K562 (cell line): ENCODE data around the gene TIMM23. TPM values are rescaled to one million over a fixed set of nuclear protein-coding genes. Genes with fewer than 3 reads are reported as not detected.

Experiments
- BRCA1 ChIP-seq, 2 experiments: fragments of 450-650 bp in 1 of 2; sonication (generic) in 1 of 2; formaldehyde crosslinking in 1 of 2; IDR thresholded peaks; 2 replicates each; pipeline versions ENCODE4 v1.5.0 to v1.6.1; 2017 to 2020; ENCODE audit warnings: mild to moderate bottlenecking in 1 of 2, missing genetic modification reagents in 1 of 2
- CEBPB ChIP-seq: fragments of 450-650 bp; IDR thresholded peaks from 2 replicates; pipeline ENCODE4 v1.6.1; 2016; ENCODE audit warnings: missing genetic modification characterization, missing compliant biosample characterization
- CGGBP1 ChIP-seq: fragments of 250-450 bp; sonication (Bioruptor Pico); IDR thresholded peaks from 2 replicates; pipeline ENCODE4 v1.9.0; 2021; ENCODE audit warnings: mild to moderate bottlenecking
- GATAD2B ChIP-seq: fragments of 450-650 bp; IDR thresholded peaks from 2 replicates; pipeline ENCODE4 v1.6.1; 2017; ENCODE audit warnings: mild to moderate bottlenecking, borderline replicate concordance
- HDAC1 ChIP-seq, 2 experiments: fragments of 450-650 bp; IDR thresholded peaks; 2 replicates each; pipeline ENCODE4 v1.6.1; 2016 to 2017; ENCODE audit warnings: inconsistent platforms in 1 of 2, mild to moderate bottlenecking in 1 of 2, moderate library complexity in 1 of 2
- HMBOX1 ChIP-seq: sonication (generic); IDR thresholded peaks from 2 replicates; pipeline ENCODE4 v1.6.1; 2016
- ILF3 ChIP-seq: fragments of 450-650 bp; IDR thresholded peaks from 2 replicates; pipeline ENCODE4 v1.6.1; 2018; ENCODE audit warnings: antibody characterized with exemption, mild to moderate bottlenecking, moderate library complexity, borderline replicate concordance
- KLF10 ChIP-seq: fragments of 250-450 bp; sonication (Bioruptor Pico); IDR thresholded peaks from 2 replicates; pipeline ENCODE4 v1.6.1; 2021; ENCODE audit warnings: matching md5 sums
- LEF1 ChIP-seq: fragments of 450-650 bp; IDR thresholded peaks from 2 replicates; pipeline ENCODE4 v1.6.1; 2016; ENCODE audit warnings: mild to moderate bottlenecking
- MCM7 ChIP-seq, 2 experiments: fragments of 450-650 bp; IDR thresholded peaks; 2 replicates each; pipeline ENCODE4 v1.6.1; 2016 to 2018
- MED1 ChIP-seq: sonication (generic); formaldehyde crosslinking; IDR thresholded peaks from 2 replicates; pipeline ENCODE4 v1.8.1; 2023; ENCODE audit warnings: missing genetic modification reagents, borderline replicate concordance
- PHF8 ChIP-seq: fragments of 200-600 bp; sonication (generic); IDR thresholded peaks from 2 replicates; pipeline ENCODE4 v1.6.1; 2012; ENCODE audit warnings: mixed run types, mild to moderate bottlenecking, inconsistent platforms, low read length, moderate library complexity, borderline replicate concordance
- POLR2AphosphoS5 ChIP-seq: IDR thresholded peaks from 2 replicates; pipeline ENCODE4 v1.6.1; 2011; ENCODE audit warnings: mild to moderate bottlenecking, low read depth, low read length, moderate library complexity; ENCODE audit not compliant: control insufficient read depth, insufficient read depth
- PREB ChIP-seq: sonication (generic); formaldehyde crosslinking; IDR thresholded peaks from 2 replicates; pipeline ENCODE4 v1.8.1; 2023; ENCODE audit warnings: mild to moderate bottlenecking, missing genetic modification reagents
- RCOR1 ChIP-seq, 2 experiments: IDR thresholded peaks; 2 replicates each; pipeline ENCODE4 v1.6.1; 2012; ENCODE audit warnings: low read depth in 2 of 2, low read length in 2 of 2, borderline replicate concordance in 1 of 2, improper control_type of control experiment in 1 of 2
- SRSF1 ChIP-seq: fragments of 200-400 bp; formaldehyde crosslinking; IDR thresholded peaks from 2 replicates; pipeline ENCODE4 v1.6.1; 2017; ENCODE audit warnings: mild to moderate bottlenecking, low read depth, low read length, moderate library complexity
- STAT5A ChIP-seq: IDR thresholded peaks from 2 replicates; pipeline ENCODE4 v1.6.1; 2012; ENCODE audit warnings: low read length, inconsistent platforms, borderline replicate concordance
- TBL1XR1 ChIP-seq, 2 experiments: IDR thresholded peaks; 2 replicates each; pipeline ENCODE4 v1.6.1; 2012; ENCODE audit warnings: improper control_type of control experiment in 2 of 2, low read length in 2 of 2, mild to moderate bottlenecking in 1 of 2
- U2AF2 ChIP-seq: fragments of 200-400 bp; formaldehyde crosslinking; optimal IDR thresholded peaks from 2 replicates; pipeline ENCODE3; 2017; ENCODE audit warnings: low read depth, mild to moderate bottlenecking, low read length
- ZBTB12 ChIP-seq: fragments of 250-450 bp; sonication (Bioruptor Pico); IDR thresholded peaks from 2 replicates; pipeline ENCODE4 v1.4.0; 2020
- ZFX ChIP-seq: sonication (generic); formaldehyde crosslinking; IDR thresholded peaks from 2 replicates; pipeline ENCODE4 v1.8.0; 2022; ENCODE audit warnings: mild to moderate bottlenecking, missing genetic modification reagents, moderate library complexity
- ZNF277 ChIP-seq: fragments of 250-450 bp; sonication (Bioruptor Pico); IDR thresholded peaks from 2 replicates; pipeline ENCODE4 v1.8.0; 2022; ENCODE audit warnings: inconsistent platforms, mild to moderate bottlenecking, moderate library complexity, borderline replicate concordance
- ZNF707 ChIP-seq: fragments of 250-450 bp; sonication (Bioruptor Pico); conservative IDR thresholded peaks from 2 replicates; pipeline ENCODE4 v1.8.0; 2022; ENCODE audit warnings: inconsistent platforms, mild to moderate bottlenecking, moderate library complexity
- ZNF75A ChIP-seq: fragments of 450-650 bp; formaldehyde crosslinking; IDR thresholded peaks from 2 replicates; pipeline ENCODE4 v1.4.0; 2020; ENCODE audit warnings: mild to moderate bottlenecking
- polyA plus RNA-seq, 8 experiments: library from polyadenylated mRNA; depleted of rRNA in 4 of 8; stranded (reverse) in 5 of 8; unstranded in 3 of 8; fragments of >200 nt; fragmentation: Nextera tagmentation in 2 of 8; fragmentation: Illumina TruSeq in 1 of 8; extraction: Ambion mirVana in 2 of 8; extraction: Trizol in 1 of 8; gene quantifications; 2 replicates each; pipeline versions ENCODE4 v1.2.1 to v1.2.3, GENCODE V29; 2011 to 2014; ENCODE audit warnings: inconsistent platforms in 1 of 8, missing spikeins in 1 of 8
- total RNA-seq, 7 experiments: library from RNA; depleted of rRNA in 6 of 7; stranded (reverse); fragments of >200 nt in 6 of 7; fragmentation: Illumina TruSeq in 2 of 7; extraction: Trizol in 2 of 7; gene quantifications; 2 replicates each; pipeline versions ENCODE4 v1.2.1 to v1.2.3, GENCODE V29; 2011 to 2021; ENCODE audit warnings: low replicate concordance in 1 of 7

The TIMM23 gene
- total and polyA plus RNA-seq, 9 of the 15 experiments (the other 6 are each of a cell fraction or from before 2014, with no cell fraction given): 148 to 280 (median 183) TPM

- TF ChIP-seq ZNF707 (CRISPR knock-in tag): no peak
- no peak for TF ChIP-seq SRSF1
- no peak for TF ChIP-seq LEF1
- peak; percentile 80 to 98 for TF ChIP-seq RCOR1 (IDR thresholded peaks at IDR 0.05; ENCODE audit: borderline replicate concordance in 1 of 2, low read depth in 2 of 2, low read length in 2 of 2)
- TF ChIP-seq PREB: no peak
- no peak for TF ChIP-seq KLF10 (CRISPR knock-in tag)
- TF ChIP-seq POLR2AphosphoS5: no peak
- TF ChIP-seq MED1 (CRISPR knock-in tag): no peak
- TF ChIP-seq ZNF75A: no peak
- TF ChIP-seq HDAC1 (IDR thresholded peaks at IDR 0.05): peak; percentile 42 to 88; a peak in 2 of 4 replicates
- peak; percentile 92 for TF ChIP-seq CEBPB
- no peak for TF ChIP-seq PHF8
- TF ChIP-seq BRCA1 (IDR thresholded peaks at IDR 0.05): no peak
- TF ChIP-seq BRCA1 (CRISPR knock-in tag; IDR thresholded peaks at IDR 0.05): 0 out of 2 replicates have a peak, but pooled peaks have one; percentile 19
- TF ChIP-seq ZBTB12 (CRISPR knock-in tag): no peak
- no peak for TF ChIP-seq ILF3
- TF ChIP-seq ZNF277 (CRISPR knock-in tag): no peak
- TF ChIP-seq STAT5A: peak; percentile 40; the same call in 1 of the 2 replicates
- TF ChIP-seq MCM7 (IDR thresholded peaks at IDR 0.05): no peak
- TF ChIP-seq CGGBP1 (CRISPR knock-in tag): no peak
- TF ChIP-seq TBL1XR1 (IDR thresholded peaks at IDR 0.05; ENCODE audit: low read length in 2 of 2): 0 out of 4 replicates have a peak, but pooled peaks of 1 of the 2 experiments have one; percentile 17
- no peak for TF ChIP-seq ZFX (CRISPR knock-in tag)
- no peak; the same call in 1 of the 2 replicates for TF ChIP-seq HMBOX1
- TF ChIP-seq U2AF2: no peak
- TF ChIP-seq GATAD2B: no peak
Observed at GRCh38 chr10:46019569-46020343, 47.5 kb downstream of the TIMM23 start (continued).
